Raji (cell line): ENCODE results near the gene CCDC183.
A peak's percentile ranks its signal among the peaks of the same experiment; 100 is the strongest.

Source experiments
- POLR2A ChIP-seq: IDR thresholded peaks from 2 replicates; pipeline ENCODE4 v1.6.1; 2011; ENCODE audit warnings: low read depth, low read length, control low read depth; ENCODE audit not compliant: insufficient read depth

CCDC183 gene

DNA sequence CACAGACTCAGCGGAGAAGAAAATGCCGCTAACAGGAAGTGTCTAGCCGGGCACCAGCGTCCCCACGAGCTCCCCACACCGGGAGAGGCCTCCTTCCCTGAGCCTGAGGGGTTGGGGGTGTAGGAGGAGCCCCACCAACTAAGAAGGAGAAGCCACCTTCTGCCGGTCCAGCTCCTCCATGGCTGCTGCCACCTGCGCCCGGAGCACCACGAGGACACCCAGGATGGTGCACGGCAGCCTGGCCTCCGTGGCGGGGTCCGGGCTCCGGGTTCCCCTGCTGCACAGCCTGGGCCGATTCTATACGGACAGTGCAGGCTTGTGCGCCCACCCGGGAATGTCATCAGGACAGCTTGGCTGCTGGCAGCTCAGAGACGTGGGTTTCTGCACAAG lies 38.4 kb upstream of the CCDC183 start:
- no peak for TF ChIP-seq POLR2A

DNA sequence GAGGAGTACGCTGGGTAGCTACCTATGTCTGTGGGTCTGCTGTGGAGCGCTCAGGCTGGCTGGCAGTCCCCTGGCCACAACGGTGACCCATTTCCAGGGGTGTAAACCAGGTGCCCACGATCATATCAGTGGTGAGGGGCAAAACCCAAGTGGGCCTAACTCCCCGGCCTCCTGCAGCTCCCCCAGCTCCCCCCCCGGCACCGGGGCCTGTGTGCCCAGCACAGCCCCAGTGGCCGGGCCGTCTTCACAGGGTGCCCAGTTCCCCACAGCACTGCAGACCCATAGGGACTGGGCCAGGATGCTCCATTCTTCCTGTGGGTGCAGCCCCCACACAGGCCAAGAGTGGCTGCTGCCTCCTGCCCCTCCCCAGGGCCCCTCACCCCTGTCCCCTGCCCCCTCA lies 37.1 kb upstream of the CCDC183 start:
- TF ChIP-seq POLR2A: no peak

DNA sequence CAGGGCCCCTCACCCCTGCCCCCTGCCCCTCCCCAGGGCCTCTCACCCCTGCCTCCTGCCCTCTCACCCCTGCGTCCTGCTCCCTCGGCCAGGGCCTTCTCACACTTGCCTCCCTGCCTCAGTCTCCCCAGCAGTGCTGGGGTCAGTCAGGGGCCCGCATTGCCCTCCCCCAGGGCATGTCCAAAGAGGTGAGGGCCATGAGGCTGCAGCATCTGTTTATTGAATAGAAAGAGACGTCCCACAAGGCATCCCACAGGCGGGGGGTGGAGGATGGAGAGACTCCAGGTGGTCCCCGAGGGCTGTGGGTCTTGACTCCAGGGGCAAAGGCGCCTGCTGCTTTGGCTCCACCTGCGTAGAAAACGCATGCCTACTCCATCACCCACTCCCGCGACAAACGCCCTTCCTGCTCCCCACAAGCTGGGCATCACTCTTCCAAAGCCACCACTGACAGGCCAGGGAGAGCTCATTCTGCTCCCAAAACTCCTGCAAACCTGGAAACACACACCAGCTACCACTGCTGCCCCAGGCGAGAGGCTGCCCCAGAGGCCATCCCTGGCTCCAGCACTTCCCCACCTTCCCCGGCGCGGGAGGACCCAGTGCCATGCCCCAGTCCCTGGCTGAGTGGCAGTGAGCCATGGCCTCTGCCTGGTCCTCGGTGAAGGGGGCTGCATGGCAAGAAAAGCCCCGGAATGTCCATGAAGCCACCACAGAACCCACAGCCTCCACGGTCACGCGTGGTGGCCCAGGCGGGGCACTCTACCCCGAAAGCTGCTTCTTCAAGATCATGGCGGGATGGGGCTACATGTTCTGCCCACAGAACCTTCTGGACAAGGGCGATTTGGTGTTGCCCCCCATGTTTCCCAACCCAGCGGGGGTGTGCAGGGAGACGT lies 36.5 kb upstream of the CCDC183 start:
- TF ChIP-seq POLR2A: no peak

DNA sequence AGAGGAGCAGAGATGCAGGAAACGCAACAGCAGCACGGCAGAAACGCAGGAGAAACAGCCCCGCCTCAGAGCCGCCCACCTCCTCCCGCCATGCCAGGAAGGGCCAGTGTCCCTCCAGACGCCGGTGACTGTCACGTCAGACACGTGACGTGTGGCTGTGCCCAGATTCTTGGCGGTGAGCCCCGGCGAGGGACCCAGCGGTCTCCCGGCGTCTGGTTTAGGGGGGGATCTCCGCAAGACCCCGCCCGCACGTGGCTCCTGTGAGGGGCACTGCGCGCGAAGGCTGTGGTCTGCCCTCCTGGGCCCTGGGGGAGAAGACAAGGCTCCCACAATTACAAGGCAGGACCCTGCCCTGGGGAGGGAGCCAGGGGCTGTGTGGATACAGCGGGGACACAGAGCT lies 35.7 kb upstream of the CCDC183 start:
- TF ChIP-seq POLR2A: no peak

DNA sequence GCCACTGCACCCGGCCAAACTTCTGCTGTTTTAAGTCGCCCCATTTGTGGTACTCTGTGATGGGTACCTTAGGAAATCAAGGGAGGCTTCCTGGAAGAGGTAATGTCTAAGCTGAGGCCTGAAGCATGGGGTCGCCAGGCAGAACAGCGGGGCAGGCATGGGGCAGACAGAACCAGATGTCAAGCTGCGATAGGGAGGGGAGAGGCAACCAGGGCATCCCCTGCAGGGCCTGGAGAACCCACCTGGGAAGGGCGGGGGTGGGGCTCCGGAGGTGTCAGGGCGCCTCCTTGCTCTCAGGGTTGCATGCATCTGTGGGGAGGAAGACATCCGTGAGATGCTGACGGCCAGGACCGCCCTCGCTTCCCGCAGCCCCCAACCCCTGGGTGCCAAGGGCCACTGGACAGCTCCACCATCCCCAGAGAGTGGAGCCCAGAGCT lies 34.6 kb upstream of the CCDC183 start:
- TF ChIP-seq POLR2A: no peak

DNA sequence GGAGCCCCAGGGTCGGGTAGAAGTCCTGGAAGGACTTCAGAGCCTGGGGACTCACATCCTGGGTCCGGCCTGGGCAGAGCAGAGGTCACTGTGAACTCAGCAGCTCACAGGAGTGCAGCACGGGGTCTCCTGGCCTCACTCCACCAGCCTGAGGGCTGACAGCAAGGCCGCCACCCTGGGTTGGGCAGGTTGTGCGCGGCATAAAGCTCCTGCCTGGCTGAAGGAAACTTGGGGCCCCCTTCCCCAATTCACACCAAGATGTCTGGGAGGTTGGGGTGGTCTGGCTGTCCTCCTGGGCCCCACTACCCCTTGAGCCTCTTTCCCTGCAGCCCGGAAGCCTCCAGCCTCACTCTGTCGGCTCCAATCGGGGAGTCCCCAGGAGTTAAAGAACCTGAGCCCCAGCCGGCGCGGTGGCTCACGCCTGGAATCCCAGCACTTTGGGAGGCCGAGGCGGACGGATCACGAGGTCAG lies 33.9 kb upstream of the CCDC183 start:
- no peak for TF ChIP-seq POLR2A

DNA sequence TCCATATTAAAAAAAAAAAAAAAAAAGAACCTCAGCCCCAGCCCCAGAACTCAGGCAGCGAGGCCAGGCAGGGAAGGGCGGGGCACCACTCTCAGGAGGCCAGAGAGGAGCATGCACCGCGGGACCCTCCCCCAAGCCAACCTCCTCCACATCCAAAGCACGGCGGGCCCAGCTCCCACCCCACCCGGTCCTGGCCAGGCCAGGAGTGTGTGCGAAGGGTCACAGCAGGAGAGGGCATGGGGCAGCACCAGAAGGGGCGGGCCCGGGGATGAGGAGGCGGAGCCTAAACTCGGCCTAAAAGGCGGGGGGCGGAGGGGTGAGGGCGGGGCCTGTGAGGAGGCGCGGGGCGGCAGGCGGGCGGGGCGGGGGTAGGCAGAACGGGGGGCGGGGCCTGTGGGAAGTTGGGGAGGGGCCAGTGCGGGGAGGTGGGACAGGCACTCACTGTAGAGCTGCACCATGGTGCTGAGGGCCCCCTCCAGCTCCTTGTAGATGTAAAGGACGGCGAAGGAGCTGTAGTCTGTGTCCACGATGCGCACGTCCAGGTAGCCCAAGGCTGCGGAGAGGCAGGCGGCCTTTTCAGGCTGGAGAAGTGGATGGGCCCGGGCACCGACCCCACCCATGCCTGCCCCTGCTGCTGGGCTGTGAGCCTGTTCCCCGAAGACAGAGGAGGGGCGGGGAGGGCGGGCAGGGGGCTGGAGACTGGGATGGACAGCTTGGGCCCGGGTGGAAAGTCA lies 33.1 kb upstream of the CCDC183 start:
- no peak for TF ChIP-seq POLR2A

DNA sequence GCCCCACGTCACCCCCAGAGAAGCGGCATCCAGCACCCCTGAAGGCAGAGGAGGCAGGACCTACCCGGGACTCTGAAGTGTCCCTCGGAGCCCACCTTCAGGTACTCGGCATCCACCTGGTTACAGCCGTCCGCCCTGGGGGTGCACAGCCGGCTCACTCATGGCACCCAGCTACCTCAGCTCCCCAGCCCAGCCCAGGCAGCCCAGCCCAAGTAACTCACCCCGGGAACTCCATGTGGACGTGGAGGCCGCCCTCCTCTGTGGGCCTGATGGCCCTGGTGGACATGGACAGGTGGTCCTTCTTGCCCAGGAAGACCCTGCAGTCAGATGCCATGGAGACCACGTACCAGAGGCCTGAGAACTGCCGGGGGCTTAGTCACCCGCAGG lies 32.5 kb upstream of the CCDC183 start:
- no peak for TF ChIP-seq POLR2A

DNA sequence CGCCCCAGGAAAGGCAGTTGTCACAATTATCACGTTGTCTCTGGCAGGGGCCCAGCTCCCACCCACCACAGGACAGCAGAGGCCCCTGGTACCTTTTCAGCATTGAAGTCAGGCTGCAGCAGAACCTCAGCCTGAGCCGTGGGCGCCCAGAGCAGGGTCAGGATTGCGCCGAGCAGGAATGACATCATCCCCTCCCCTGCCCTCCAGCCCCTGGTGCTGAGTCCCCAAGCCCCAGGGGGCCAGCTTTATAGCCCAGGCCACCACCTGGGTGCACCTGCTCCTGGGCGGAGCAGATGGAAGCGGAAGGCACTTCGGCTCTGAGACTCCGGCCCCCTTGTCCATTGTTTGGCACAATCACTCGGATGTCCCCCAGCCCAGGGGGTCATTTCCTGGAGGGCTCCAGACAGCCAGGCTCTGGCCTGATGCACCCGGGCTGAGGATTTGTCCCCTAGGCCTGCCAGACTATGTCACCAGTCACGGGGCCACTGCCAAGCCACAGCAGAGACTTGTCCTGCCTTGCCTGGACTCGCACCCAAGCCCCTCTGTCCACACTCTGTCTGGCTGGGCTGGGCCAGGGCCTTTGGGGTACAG lies 31.7 kb upstream of the CCDC183 start, which contains the start of gene LCN15:
TSS of gene LCN15 (minus strand) at position 218 of the 591 bp plus-strand sequence. CDS start at position 188, 30 bp downstream.
- TF ChIP-seq POLR2A: no peak

DNA sequence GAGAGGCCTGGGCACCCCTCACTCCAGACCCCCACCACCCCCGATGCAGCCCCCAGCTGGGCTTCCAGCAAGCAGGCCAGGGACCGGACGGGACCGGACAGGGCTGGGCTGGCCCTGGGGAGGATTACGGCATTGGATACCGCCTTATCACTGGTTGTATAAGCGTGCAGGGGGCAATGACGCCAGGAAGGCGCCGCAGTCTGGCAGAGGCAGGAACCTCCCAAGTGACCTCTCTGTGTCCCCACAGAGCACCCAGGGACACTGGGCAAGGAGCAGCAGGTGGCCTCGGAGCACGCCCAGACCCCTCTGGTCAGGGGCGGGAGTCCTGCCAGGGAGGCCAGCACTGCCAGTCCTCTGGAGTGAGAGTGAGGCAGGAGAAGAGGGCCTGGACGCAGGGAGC lies 31.1 kb upstream of the CCDC183 start:
- TF ChIP-seq POLR2A: no peak

DNA sequence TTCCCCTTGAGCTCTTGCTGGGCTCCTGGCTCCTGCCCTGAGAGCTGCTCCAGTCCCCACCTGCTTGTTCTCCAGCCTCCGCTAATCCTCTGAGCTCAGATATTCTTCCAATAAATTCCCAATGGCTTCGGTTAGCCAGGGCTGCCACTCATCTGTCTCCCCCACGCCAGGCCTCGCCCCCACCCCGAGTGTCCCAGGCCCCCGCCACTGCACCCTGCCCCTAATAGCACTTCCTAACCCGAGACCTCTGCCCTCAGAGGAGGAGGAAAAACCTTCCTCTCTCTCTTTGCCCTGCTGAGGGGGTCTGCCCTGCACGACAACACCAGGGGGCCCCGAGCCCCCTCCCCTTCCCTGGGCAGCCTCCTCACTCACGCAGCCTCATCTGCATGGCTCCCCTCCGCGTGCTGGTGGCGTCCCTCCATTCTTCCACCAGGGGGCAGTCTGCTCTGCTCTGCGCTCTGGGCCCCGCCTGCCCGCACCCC lies 26.4 kb upstream of the CCDC183 start:
- no peak for TF ChIP-seq POLR2A

DNA sequence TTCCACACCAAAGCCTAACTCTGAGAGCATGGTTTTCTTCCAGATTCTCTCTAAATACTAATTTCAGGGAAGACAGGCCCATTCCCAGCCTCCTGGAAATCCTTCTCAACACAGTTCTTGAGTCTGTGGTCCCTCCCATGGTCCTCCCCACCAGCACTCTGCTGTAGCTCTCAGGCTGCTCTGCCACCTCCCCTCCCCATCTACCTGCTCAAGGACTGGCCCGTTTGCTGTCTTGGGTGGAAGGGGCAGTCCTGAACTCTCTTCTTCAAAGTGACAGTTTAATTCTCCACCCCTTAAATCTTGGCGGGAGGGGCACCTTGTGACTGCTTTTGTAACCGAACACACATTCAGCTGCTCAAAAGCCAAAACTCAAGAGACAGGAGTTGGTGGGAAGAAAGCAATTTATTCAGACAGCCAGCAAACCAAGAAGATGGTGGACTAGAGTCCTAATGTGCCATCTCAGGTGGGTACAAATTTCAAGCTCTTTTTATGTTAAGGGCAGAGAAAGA lies 24.2 kb upstream of the CCDC183 start:
- TF ChIP-seq POLR2A: no peak

DNA sequence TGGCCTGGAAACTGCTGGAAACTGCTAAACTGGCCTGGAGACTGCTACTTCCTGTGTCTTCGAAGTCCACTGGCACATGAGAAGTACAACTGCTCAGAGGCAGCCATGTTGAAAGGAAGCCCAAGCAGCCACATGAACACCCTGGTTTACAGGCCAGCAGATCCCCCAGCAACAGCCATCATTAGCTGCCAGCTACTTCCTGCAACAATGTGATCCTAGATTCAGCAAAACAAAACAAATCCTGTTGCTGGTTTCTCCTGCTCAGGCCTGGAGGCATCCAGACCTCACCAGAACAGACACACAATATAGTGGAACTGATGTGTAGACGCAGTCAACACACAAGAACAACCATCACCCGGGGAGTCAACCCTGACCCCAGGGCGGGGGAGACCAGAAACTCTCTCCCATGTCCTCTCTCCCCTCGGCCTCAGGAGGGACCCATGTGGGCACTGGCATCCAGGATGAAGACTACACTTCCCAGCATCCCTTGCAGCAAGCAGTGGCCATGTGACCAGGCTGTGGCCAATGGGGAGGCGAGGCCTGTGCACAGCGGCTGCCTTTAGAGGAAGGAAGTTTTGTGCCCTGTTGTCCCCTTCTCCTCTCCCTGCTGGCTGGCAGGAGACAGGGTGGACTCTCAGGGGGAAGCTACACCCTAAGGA lies 22.6 kb upstream of the CCDC183 start:
- peak; percentile 59 for TF ChIP-seq POLR2A

DNA sequence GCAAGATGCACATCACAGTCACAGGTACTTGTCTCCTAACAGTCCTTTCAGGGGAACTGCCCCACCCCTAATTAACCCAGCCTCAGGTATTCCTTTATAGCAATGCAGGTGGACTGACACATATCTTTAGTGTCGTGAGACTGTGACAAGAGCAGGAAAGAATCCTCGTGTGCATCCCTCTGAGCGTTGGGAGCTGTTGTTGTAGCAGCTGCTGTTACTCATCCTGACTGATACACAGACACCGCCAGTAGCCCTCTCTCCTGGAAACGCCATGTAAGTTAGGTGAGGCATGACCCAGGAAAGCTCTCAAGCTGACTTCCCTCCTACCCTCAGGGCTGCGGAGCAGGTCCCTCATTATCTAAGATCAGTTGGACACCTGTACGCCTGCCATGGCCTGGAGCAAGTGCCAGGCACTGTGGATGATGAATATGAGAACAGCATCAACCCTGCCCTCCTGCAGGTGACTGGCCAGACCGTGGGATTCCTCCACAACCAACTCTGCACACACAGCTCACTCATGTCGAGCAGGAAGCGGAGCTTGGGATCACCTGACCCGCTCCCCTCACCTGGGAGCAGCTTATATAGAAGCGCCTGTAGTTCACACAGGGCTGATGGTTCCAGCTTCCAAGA lies 21.6 kb upstream of the CCDC183 start:
- TF ChIP-seq POLR2A: no peak
